Gastroesophageal sphincter (tissue), 4 donors: Measurements from ENCODE around the gene NFYC. TPM values are rescaled to one million over a fixed set of nuclear protein-coding genes. Genes with fewer than 3 reads are reported as not detected.

Experiments used
- ATAC-seq: fragments of 150-250 bp; one replicate; pipeline ENCODE4 v1.9.1; 2016; ENCODE audit warnings: mild to moderate bottlenecking, moderate library complexity
- H3K27ac ChIP-seq, 4 donors: fragments of 200-600 bp; sonication (generic) in 3 of 4; 1 replicate in 3 of 4; 2 replicates in 1 of 4; pipeline ENCODE4 v1.5.1; 2016 to 2019
- H3K27me3 ChIP-seq: fragments of 200-600 bp; sonication (generic); one replicate; pipeline ENCODE4 v1.5.1; 2019
- H3K36me3 ChIP-seq, 2 donors: fragments of 200-600 bp; sonication (generic); one replicate each; pipeline ENCODE4 v1.5.1; 2019; ENCODE audit warnings: control low read depth in 1 of 2
- H3K4me1 ChIP-seq, 3 donors: fragments of 200-600 bp; sonication (generic); 1 replicate in 2 of 3; 2 replicates in 1 of 3; pipeline ENCODE4 v1.5.1; 2016 to 2019; ENCODE audit warnings: control low read depth in 2 of 3
- H3K4me3 ChIP-seq, 2 donors: fragments of 200-600 bp; sonication (generic); one replicate each; pipeline ENCODE4 v1.5.1; 2019; ENCODE audit warnings: mild to moderate bottlenecking in 1 of 2, moderate library complexity in 1 of 2
- H3K9me3 ChIP-seq, 3 donors: fragments of 200-600 bp; sonication (generic); one replicate each; pipeline ENCODE4 v1.5.1; 2017 to 2019; ENCODE audit warnings: control low read depth in 2 of 3
- EP300 ChIP-seq: sonication (generic); formaldehyde crosslinking; IDR thresholded peaks from one replicate; pipeline ENCODE4 v1.6.1; 2017; ENCODE audit warnings: antibody characterized with exemption, mild to moderate bottlenecking
- POLR2A ChIP-seq, 2 donors: fragments of 450-650 bp; IDR thresholded peaks; one replicate each; pipeline ENCODE4 v1.6.1; 2017; ENCODE audit warnings: antibody characterized with exemption in 2 of 2, mild to moderate bottlenecking in 2 of 2, moderate library complexity in 1 of 2
- POLR2AphosphoS5 ChIP-seq: sonication (generic); formaldehyde crosslinking; IDR thresholded peaks from one replicate; pipeline ENCODE4 v1.6.1; 2017; ENCODE audit warnings: antibody characterized with exemption
- WGBS, 2 donors: methylation state at CpG; one replicate each; pipeline ENCODE4 v1.1.5; 2018; ENCODE audit warnings: low coverage in 1 of 2; 5-methylcytosine and 5-hydroxymethylcytosine counted together
- total RNA-seq, 4 donors: library from RNA; depleted of rRNA; stranded (reverse); fragments of >200 nt; gene quantifications; one replicate each; pipeline ENCODE4 v1.1.0, GENCODE V29; 2016
- TF ChIP-seq, protein P1 (sequence below), 4 experiments: fragments of 200-600 bp in 2 of 4; fragments of 450-650 bp in 2 of 4; sonication (generic) in 1 of 4; IDR thresholded peaks; one replicate each; pipeline ENCODE4 v1.5.1; 2017 to 2019; ENCODE audit warnings: antibody characterized with exemption in 4 of 4, mild to moderate bottlenecking in 2 of 4, moderate library complexity in 2 of 4

The NFYC gene
- total RNA-seq, 4 donors from 2014 or later, result 32.4 to 54.2 (median 46.5) TPM

DNA sequence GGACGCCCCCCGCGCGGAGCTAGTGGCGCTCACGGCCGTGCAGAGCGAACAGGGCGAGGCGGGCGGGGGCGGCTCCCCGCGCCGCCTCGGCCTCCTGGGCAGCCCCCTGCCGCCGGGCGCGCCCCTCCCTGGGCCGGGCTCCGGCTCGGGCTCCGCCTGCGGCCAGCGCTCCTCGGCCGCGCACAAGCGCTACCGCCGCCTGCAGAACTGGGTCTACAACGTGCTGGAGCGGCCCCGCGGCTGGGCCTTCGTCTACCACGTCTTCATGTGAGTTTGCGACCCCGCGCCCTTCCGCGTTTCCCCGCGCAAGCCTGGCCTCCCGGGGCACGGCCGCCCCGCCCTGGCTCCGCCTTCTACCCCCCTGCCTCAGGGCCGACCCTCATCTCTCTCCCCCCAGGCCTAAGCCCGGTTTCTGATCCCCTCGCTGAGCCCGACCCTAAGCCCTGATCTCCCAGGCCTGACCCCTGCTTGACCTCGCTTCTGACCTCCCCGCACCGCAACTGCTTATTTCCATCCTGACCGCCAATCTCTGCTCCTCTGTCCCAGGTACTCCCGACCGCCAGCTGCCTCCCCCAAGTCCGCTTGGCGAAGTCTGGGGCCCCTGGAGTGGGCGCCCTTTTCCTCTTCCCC lies 92.8 kb downstream of the NFYC start:
- Histone ChIP-seq H3K27me3 (no peaks in the 10 kb centered on the region), H3K27ac (peak overlapping the region; percentile 77 to 94 (median 91)), H3K4me1 (peaks cover 0 to 72% (median 22%) of the 10 kb centered on the region in 3 donors), H3K4me3 (peak overlapping the region; percentile 66 to 76), H3K36me3 (no peaks in the 10 kb centered on the region), H3K9me3 (no peaks in the 10 kb centered on the region)
- ATAC-seq, result peak; percentile 21
- no peak for TF ChIP-seq EP300
- peak; percentile 4 to 27 for TF ChIP-seq POLR2A (IDR thresholded peaks at IDR 0.05)
- 9% methylated on average over 6 of the region's 63 CpGs; no CpG with 5 or more reads in 1 of the 2 donors for WGBS, 2 donors

DNA sequence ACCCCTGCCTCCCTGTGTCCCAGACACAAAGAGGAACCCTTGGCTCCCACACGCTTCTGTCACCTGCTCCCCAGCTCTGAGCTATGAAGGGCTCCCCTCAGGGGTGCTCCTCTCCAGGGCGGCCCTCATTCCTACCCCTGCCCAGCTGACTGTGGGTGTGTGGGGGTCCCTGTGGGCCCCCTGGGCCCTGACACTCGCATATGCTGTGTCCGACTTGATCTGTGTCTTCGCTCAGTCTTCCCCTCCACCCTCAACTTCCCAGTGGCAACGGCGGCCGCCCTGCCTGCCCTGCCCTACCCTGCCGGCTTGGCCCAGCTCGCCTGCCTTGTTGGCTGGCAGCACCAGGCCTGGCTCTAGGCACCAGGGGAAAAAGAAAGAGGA lies 93.3 kb downstream of the NFYC start:
- H3K9me3 ChIP-seq, result no peaks in the 10 kb centered on the region
- H3K27ac ChIP-seq, result peak overlapping the region; percentile 77 to 94 (median 91)
- WGBS, 2 donors, result 14% methylated on average over 8 of the region's 10 CpGs; no CpG with 5 or more reads in 1 of the 2 donors
- H3K4me3 ChIP-seq, result peak overlapping the region; percentile 66 to 76
- peak in 1 of 2 donors; percentile 1 for TF ChIP-seq POLR2A (IDR thresholded peaks at IDR 0.05)
- TF ChIP-seq POLR2AphosphoS5, result no peak
- no peaks in the 10 kb centered on the region for H3K27me3 ChIP-seq
- peaks cover 0 to 77% (median 24%) of the 10 kb centered on the region in 3 donors for H3K4me1 ChIP-seq
- no peak for ATAC-seq
- H3K36me3 ChIP-seq, result no peaks in the 10 kb centered on the region

DNA sequence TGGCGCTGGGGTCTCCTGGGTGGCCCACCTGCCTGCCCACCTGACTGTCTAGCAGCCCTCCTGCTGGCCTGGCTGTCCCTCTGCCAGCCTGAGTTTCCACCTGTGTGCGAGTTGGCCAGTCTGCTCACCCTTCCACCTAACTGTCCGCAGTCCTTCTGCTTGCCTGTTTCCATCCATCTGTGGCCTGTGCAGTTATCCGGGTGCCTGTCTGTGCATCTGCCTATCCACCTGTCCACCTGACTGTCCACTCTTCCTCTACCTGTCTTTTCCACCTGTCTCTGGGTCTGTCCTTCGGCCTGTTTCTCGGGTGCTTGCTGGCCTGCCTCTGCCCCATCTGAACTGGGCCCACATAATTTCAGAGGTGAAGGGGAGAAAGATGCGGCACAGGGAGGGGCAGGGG lies 93.9 kb downstream of the NFYC start:
- Histone ChIP-seq H3K27me3 (no peaks in the 10 kb centered on the region), H3K27ac (peak overlapping the region; percentile 77 to 94 (median 91)), H3K4me3 (peak overlapping the region; percentile 66 to 76), H3K36me3 (no peaks in the 10 kb centered on the region), H3K4me1 (peaks cover 0 to 84% (median 31%) of the 10 kb centered on the region in 3 donors), H3K9me3 (no peaks in the 10 kb centered on the region)
- TF ChIP-seq POLR2A (IDR thresholded peaks at IDR 0.05) (no peak), EP300 (no peak), POLR2AphosphoS5 (no peak)
- TF ChIP-seq, protein P1, sequence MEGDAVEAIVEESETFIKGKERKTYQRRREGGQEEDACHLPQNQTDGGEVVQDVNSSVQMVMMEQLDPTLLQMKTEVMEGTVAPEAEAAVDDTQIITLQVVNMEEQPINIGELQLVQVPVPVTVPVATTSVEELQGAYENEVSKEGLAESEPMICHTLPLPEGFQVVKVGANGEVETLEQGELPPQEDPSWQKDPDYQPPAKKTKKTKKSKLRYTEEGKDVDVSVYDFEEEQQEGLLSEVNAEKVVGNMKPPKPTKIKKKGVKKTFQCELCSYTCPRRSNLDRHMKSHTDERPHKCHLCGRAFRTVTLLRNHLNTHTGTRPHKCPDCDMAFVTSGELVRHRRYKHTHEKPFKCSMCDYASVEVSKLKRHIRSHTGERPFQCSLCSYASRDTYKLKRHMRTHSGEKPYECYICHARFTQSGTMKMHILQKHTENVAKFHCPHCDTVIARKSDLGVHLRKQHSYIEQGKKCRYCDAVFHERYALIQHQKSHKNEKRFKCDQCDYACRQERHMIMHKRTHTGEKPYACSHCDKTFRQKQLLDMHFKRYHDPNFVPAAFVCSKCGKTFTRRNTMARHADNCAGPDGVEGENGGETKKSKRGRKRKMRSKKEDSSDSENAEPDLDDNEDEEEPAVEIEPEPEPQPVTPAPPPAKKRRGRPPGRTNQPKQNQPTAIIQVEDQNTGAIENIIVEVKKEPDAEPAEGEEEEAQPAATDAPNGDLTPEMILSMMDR (IDR thresholded peaks at IDR 0.05), result no peak
- ATAC-seq, result no peak
- WGBS, 2 donors, result 83% methylated on average over 1 of the region's 7 CpGs; no CpG with 5 or more reads in 1 of the 2 donors

DNA sequence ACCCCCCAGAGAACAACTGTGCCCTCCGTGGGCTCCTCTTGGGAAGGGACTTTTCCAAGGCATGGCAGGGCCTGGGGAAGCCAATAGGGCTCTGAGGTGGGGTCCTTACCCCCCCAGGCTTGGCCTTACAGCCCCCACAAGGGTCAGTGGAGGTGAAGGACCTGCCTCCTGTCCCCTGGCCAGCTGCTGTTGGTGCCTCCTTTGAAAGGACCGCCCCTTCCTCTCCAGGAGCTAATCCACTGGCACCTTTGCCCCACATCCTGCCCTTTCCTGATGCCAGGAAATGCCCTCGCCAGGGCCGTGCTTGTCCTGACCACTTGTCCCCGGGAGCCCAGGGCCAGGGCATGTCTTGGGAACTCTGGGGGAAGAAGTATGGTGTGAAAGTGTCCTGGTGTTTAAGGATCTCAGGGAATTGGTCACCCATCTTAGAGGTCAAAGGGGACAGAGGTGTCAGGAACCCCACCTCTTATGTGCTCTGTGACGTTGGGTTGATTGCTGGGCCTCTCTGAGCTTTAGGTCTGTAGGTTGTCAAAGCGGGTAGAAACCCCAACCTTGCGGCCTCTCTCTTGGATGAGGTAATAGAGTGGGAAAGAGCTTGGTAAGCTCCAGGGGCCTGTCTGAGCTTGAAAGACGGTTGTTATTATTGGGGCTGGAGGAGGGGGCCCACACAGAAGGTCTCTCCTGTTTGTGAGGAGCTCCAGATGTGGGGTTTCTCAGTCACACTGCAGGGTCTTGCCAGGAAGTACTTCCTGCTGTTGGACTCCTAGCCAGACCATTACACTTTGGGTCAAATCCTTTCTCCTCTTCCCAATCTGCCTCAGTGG lies 94.9 kb downstream of the NFYC start:
- peaks cover 0 to 93% (median 33%) of the 10 kb centered on the region in 3 donors for H3K4me1 ChIP-seq
- WGBS, 2 donors, result 43 to 59% methylated on average over 2 to 3 of the region's 9 CpGs
- peak overlapping the region in 3 of 4 donors; percentile 90 to 94 (median 92) for H3K27ac ChIP-seq
- no peaks in the 10 kb centered on the region for H3K36me3 ChIP-seq
- TF ChIP-seq POLR2AphosphoS5, result no peak
- TF ChIP-seq EP300, result no peak
- TF ChIP-seq, protein P1 (IDR thresholded peaks at IDR 0.05), result no peak
- TF ChIP-seq POLR2A (IDR thresholded peaks at IDR 0.05), result no peak
- no peak overlapping the region for H3K4me3 ChIP-seq
- H3K27me3 ChIP-seq, result no peaks in the 10 kb centered on the region
- no peak for ATAC-seq
- no peaks in the 10 kb centered on the region for H3K9me3 ChIP-seq

DNA sequence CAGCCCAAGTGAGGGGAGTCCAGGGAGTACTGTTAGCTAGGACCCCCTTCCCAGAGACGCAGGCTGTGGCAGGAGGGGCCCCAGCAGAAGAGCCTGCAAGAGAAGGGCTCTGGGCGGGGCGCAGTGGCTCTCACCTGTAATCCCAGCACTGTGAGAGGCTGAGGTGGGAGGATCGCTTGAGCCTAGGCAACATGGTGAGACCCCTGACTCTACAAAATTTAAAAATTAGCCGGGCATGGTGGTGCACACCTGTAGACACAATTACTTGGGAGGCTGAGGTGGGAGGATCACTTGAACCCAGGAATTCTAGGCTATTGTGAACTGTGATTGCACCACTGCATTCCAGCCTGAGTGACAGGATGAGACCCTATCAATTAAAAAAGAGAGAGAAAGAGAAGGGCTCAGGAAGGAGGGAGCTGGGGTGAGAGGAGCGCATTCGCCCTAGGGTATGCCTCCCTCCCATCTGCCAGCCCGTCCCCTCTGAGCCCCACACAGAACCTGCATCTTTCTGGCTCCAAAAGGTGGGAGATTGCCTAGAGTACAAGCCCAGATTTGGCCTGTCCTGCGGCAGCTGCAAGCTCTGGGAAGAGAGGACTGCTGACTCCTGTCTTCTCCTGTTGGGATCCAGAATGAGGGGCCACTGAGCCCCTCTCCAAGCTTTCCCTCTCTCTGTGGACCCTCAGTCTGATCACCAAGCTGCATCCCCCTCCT lies 95.6 kb downstream of the NFYC start:
- TF ChIP-seq, protein P1 (IDR thresholded peaks at IDR 0.05), result no peak
- TF ChIP-seq POLR2AphosphoS5 (no peak), POLR2A (IDR thresholded peaks at IDR 0.05) (no peak)
- H3K9me3 ChIP-seq, result no peaks in the 10 kb centered on the region
- no peaks in the 10 kb centered on the region for H3K27me3 ChIP-seq
- no peaks in the 10 kb centered on the region for H3K36me3 ChIP-seq
- no peak overlapping the region for H3K4me3 ChIP-seq
- ATAC-seq, result no peak
- H3K27ac ChIP-seq, result peak overlapping the region in 3 of 4 donors; percentile 90 to 94 (median 92)
- 74% methylated on average over 4 of the region's 9 CpGs; no CpG with 5 or more reads in 1 of the 2 donors for WGBS, 2 donors
- H3K4me1 ChIP-seq, result peaks cover 0 to 93% (median 35%) of the 10 kb centered on the region in 3 donors
